ENCODE results near the gene CLMN. TPM values are rescaled to one million over a fixed set of nuclear protein-coding genes. Genes with fewer than 3 reads are reported as not detected.

The CLMN gene
- total RNA-seq, 1 donor: 1.1 TPM

DNA sequence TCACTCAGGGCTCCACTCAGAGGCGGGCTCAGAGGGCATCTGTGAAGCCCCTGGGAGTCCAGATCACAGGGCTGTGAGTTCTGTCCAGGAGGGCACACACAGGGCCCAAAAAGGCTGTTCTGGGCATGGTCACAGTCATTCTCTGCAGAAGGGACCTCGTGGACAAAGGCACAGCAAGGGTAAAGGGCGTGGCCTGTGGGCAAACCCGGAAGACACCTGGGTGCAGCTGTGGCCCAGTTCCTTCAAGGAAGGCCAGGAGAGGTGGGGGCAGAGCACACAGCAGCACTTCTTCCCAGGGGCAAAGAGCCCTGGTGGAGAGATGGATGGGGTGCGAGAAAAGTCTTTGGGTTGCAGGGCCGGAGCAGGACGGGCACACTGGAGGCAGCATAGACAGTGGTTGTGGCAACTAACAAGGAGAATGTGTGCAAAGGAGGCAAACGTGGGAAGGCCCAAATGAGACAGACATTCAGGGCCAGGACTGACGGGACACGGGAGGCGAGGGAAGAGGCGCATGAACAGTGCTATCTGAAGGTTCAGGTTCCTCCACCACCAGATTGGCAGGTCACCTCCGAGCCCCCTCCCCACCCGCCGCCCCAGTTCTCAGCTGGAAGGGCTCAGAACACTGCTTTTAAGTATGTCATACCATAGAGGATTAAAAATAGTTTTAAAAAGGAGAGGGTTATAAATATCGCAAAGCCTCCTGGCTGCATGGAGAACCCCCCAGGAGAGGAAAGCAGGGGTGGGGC, 8.9 kb downstream of the CLMN start:
- H3K79me2 ChIP-seq (ENCODE audit: insufficient read depth, low read length): no peaks in the 10 kb centered on the region

DNA sequence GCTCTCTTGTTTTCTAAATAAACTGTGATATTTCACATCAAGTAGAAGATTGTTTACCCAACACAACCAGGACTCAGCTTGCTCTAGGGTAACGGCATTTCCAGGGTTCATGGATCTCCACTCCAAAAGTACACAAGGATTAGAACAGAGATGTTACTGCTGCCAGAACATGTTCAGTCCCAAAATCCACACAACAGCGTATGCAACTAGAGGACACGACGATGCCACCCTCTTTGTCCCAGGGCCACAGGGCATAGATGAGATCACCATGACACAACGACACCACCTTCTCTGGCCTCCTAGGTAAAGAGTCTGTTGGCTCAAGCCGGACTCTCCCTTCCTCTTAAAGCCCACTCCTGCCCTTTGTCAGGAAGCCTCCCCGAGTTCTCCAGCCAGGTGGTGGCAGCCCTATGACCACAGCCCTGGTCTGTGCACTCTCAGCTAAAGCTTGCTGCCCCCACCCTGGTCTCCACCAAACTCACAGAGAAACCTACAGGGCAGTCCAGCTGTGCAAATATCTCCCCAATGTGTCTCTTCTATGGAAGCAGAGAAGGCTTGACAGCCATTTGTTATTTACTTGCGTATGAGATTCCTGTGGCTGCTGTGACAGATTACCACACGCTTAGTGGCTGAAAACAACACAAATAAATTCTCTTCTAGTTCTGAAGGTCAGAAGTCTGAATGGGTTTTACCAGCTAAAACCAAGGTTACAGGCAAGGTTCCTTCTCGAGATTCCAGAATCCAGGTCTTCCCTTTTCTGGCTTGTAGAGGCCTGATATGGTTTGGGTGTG, 10.3 kb downstream of the CLMN start:
- Histone ChIP-seq H3K27ac (ENCODE audit: low read depth, low read length) (no peak overlapping the region), H3K4me1 (ENCODE audit: insufficient read depth, low read length) (peaks cover 6% of the 10 kb centered on the region), H3K27me3 (ENCODE audit: insufficient read depth, low read length) (peaks cover 9% of the 10 kb centered on the region), H3K9me3 (ENCODE audit: low read depth, low read length) (no peaks in the 10 kb centered on the region), H4K20me1 (ENCODE audit: insufficient read depth, low read length) (no peaks in the 10 kb centered on the region), H2AFZ (ENCODE audit: low read length) (no peak overlapping the region), H3K4me3 (ENCODE audit: insufficient read depth, low read length) (no peak overlapping the region), H3K4me2 (ENCODE audit: insufficient read depth, low read length) (no peak overlapping the region), H3K36me3 (ENCODE audit: insufficient read depth, low read length) (no peaks in the 10 kb centered on the region), H3K79me2 (ENCODE audit: insufficient read depth, low read length) (no peaks in the 10 kb centered on the region)
- TF ChIP-seq, protein P1, sequence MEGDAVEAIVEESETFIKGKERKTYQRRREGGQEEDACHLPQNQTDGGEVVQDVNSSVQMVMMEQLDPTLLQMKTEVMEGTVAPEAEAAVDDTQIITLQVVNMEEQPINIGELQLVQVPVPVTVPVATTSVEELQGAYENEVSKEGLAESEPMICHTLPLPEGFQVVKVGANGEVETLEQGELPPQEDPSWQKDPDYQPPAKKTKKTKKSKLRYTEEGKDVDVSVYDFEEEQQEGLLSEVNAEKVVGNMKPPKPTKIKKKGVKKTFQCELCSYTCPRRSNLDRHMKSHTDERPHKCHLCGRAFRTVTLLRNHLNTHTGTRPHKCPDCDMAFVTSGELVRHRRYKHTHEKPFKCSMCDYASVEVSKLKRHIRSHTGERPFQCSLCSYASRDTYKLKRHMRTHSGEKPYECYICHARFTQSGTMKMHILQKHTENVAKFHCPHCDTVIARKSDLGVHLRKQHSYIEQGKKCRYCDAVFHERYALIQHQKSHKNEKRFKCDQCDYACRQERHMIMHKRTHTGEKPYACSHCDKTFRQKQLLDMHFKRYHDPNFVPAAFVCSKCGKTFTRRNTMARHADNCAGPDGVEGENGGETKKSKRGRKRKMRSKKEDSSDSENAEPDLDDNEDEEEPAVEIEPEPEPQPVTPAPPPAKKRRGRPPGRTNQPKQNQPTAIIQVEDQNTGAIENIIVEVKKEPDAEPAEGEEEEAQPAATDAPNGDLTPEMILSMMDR (IDR thresholded peaks at IDR 0.05; ENCODE audit: extremely low read depth, low read depth, low read length): no peak
- no peak for DNase-seq (ENCODE audit: insufficient read length, low spot score, missing footprints)

More for the DNA sequence above, 8.9 kb downstream of the CLMN start:
- H3K9me3 ChIP-seq (ENCODE audit: low read depth, low read length): no peaks in the 10 kb centered on the region
- H4K20me1 ChIP-seq (ENCODE audit: insufficient read depth, low read length): no peaks in the 10 kb centered on the region
- DNase-seq (ENCODE audit: insufficient read length, low spot score, missing footprints): no peak
- H3K4me2 ChIP-seq (ENCODE audit: insufficient read depth, low read length): no peak overlapping the region
- no peak overlapping the region for H3K27ac ChIP-seq (ENCODE audit: low read depth, low read length)
- H3K27me3 ChIP-seq (ENCODE audit: insufficient read depth, low read length): peaks cover 9% of the 10 kb centered on the region
- TF ChIP-seq, protein P1 (IDR thresholded peaks at IDR 0.05; ENCODE audit: extremely low read depth, low read depth, low read length): no peak
- no peak overlapping the region for H3K4me3 ChIP-seq (ENCODE audit: insufficient read depth, low read length)
- H3K4me1 ChIP-seq (ENCODE audit: insufficient read depth, low read length): peaks cover 12% of the 10 kb centered on the region
- H2AFZ ChIP-seq (ENCODE audit: low read length): no peak overlapping the region
- H3K36me3 ChIP-seq (ENCODE audit: insufficient read depth, low read length): no peaks in the 10 kb centered on the region

DNA sequence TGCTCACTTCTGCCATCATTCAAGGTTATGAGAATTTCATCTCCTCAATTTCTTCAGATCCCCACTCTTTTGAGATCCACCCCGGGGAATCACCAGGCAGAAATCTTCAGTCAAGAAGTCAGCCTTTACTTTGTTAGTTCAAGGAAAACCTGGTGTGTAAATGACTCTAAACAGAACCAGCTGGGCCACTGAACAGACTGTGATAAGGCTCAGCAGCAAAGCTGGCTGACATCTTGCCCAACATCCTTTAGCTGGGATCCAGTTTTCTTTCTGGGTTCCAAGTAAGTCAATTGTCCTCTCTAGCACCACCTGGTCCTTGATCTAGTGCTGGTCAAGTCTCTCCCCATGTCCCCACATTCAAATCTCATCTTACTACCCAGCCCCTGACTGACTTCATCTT, 11.6 kb downstream of the CLMN start:
- no peak for DNase-seq (ENCODE audit: insufficient read length, low spot score, missing footprints)
- Histone ChIP-seq H4K20me1 (ENCODE audit: insufficient read depth, low read length) (no peaks in the 10 kb centered on the region), H3K27ac (ENCODE audit: low read depth, low read length) (no peak overlapping the region), H3K4me2 (ENCODE audit: insufficient read depth, low read length) (no peak overlapping the region), H3K4me3 (ENCODE audit: insufficient read depth, low read length) (no peak overlapping the region), H3K9me3 (ENCODE audit: low read depth, low read length) (no peaks in the 10 kb centered on the region), H2AFZ (ENCODE audit: low read length) (no peak overlapping the region), H3K79me2 (ENCODE audit: insufficient read depth, low read length) (no peaks in the 10 kb centered on the region), H3K27me3 (ENCODE audit: insufficient read depth, low read length) (peaks cover 9% of the 10 kb centered on the region), H3K36me3 (ENCODE audit: insufficient read depth, low read length) (no peaks in the 10 kb centered on the region), H3K4me1 (ENCODE audit: insufficient read depth, low read length) (no peaks in the 10 kb centered on the region)
- TF ChIP-seq, protein P1 (IDR thresholded peaks at IDR 0.05; ENCODE audit: extremely low read depth, low read depth, low read length): no peak

DNA sequence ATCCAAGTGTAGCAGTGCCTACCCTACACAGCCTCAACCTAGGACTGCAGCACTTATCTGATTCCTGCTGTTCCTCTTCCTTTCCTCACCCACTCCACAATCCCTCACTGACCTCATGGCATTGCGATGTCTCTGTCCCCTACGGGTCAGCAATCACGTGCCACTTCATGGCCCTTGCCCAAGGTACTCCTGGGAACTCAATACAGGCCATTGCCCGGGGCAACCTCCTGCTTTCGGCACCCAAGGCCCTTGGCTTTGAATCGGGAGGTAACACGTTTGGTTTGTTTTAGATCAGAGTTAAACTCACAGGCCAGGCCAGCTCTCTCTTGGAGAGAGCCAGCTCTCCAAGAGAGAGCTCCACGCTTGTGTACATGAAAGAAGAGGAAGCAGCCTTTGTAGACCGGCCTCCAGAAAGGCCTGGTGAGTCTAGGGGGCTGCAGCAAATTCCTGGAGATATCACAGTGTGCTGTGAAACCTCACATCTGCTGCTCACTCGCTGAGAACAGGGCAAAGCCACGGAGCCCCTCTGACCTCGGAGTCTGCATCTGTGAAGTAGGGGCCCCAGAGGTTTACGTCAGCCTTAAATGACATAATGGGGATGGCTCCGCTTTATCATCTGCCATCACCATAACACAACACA, 12.2 kb downstream of the CLMN start:
- Histone ChIP-seq H3K79me2 (ENCODE audit: insufficient read depth, low read length) (no peaks in the 10 kb centered on the region), H2AFZ (ENCODE audit: low read length) (no peak overlapping the region), H3K4me3 (ENCODE audit: insufficient read depth, low read length) (no peak overlapping the region), H3K4me1 (ENCODE audit: insufficient read depth, low read length) (no peaks in the 10 kb centered on the region), H3K27ac (ENCODE audit: low read depth, low read length) (no peak overlapping the region), H3K9me3 (ENCODE audit: low read depth, low read length) (no peaks in the 10 kb centered on the region), H4K20me1 (ENCODE audit: insufficient read depth, low read length) (no peaks in the 10 kb centered on the region), H3K4me2 (ENCODE audit: insufficient read depth, low read length) (no peak overlapping the region), H3K27me3 (ENCODE audit: insufficient read depth, low read length) (peaks cover 12% of the 10 kb centered on the region), H3K36me3 (ENCODE audit: insufficient read depth, low read length) (no peaks in the 10 kb centered on the region)
- TF ChIP-seq, protein P1 (IDR thresholded peaks at IDR 0.05; ENCODE audit: extremely low read depth, low read depth, low read length): no peak
- no peak for DNase-seq (ENCODE audit: insufficient read length, low spot score, missing footprints)
